Stimulated activated CD8-positive, alpha-beta memory T cell treated with anti-CD3 and anti-CD28 coated beads, Interleukin-2, amount 100 ng/mL, for 1 hour (primary cell): ENCODE results near the gene ALX1.

Source experiments
- DNase-seq, 2 donors: peaks; one replicate each; pipeline ENCODE4 v3.0.0-alpha.2; 2020; ENCODE audit warnings: low read depth in 2 of 2

Gene ALX1

GRCh38 chr12:85280165-85280983 is at the start of gene ALX1:
Gene ALX1, plus strand, starts transcription at chr12:85280220. Its CDS starts 42 bp downstream, at chr12:85280262.
- no peak for DNase-seq

- DNase-seq = no peak
Measured at GRCh38 chr12:85237327-85237726, 42.7 kb upstream of the ALX1 start.

GRCh38 chr12:85244561-85244960 is 35.5 kb upstream of the ALX1 start:
- no peak for DNase-seq

GRCh38 chr12:85253853-85254252 is 26.2 kb upstream of the ALX1 start:
- no peak for DNase-seq

GRCh38 chr12:85257671-85258070 is 22.3 kb upstream of the ALX1 start:
- DNase-seq = no peak

- DNase-seq = no peak
Measured at GRCh38 chr12:85260447-85260846, 19.6 kb upstream of the ALX1 start.

- DNase-seq = no peak
Measured at GRCh38 chr12:85260896-85261295, 19.1 kb upstream of the ALX1 start.

GRCh38 chr12:85266356-85266755 is 13.7 kb upstream of the ALX1 start:
- no peak for DNase-seq

- DNase-seq = no peak
Measured at GRCh38 chr12:85273381-85274314, 6.4 kb upstream of the ALX1 start.

- DNase-seq = no peak
Measured at GRCh38 chr12:85274315-85274651, 5.7 kb upstream of the ALX1 start.

- DNase-seq = no peak
Measured at GRCh38 chr12:85275374-85275773, 4.6 kb upstream of the ALX1 start.

GRCh38 chr12:85277191-85277590 is 2.8 kb upstream of the ALX1 start:
- DNase-seq = no peak

GRCh38 chr12:85277900-85278597 is 2.0 kb upstream of the ALX1 start:
- DNase-seq = no peak

- no peak for DNase-seq
Measured at GRCh38 chr12:85278598-85279448, 1.2 kb upstream of the ALX1 start.

- DNase-seq = no peak
Measured at GRCh38 chr12:85279449-85280164, 413 bp upstream of the ALX1 start.

- no peak for DNase-seq
Measured at GRCh38 chr12:85280984-85281630, 1.1 kb downstream of the ALX1 start.

GRCh38 chr12:85281636-85282312 is 1.8 kb downstream of the ALX1 start:
- no peak for DNase-seq

- DNase-seq = no peak
Measured at GRCh38 chr12:85283560-85283959, 3.5 kb downstream of the ALX1 start.

GRCh38 chr12:85296362-85296761 is 16.3 kb downstream of the ALX1 start:
- no peak for DNase-seq

- DNase-seq = no peak
Measured at GRCh38 chr12:85299053-85299452, 19.0 kb downstream of the ALX1 start.
